ENCODE data around the gene UNKL.

DNA sequence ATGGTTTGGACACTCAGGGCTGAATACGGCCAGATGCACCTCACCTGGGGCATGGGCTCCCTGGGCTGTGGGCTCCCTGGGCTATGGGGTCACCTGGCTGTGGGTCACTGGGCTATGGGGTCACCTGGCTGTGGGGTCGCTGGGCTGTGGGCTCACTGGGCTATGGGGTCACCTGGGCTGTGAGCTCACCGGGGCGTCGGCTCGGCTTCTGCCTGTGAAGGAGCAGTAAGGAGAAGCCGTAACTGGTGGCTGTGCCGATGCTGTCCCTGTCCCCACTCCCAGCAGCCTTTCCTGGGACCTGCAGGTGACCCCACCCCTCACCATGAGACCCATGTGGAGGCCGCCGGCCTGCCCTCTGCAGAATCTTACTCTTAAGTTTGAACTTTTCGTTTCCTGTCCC lies 14.5 kb upstream of the UNKL start:
- TF ChIP-seq, protein P1, sequence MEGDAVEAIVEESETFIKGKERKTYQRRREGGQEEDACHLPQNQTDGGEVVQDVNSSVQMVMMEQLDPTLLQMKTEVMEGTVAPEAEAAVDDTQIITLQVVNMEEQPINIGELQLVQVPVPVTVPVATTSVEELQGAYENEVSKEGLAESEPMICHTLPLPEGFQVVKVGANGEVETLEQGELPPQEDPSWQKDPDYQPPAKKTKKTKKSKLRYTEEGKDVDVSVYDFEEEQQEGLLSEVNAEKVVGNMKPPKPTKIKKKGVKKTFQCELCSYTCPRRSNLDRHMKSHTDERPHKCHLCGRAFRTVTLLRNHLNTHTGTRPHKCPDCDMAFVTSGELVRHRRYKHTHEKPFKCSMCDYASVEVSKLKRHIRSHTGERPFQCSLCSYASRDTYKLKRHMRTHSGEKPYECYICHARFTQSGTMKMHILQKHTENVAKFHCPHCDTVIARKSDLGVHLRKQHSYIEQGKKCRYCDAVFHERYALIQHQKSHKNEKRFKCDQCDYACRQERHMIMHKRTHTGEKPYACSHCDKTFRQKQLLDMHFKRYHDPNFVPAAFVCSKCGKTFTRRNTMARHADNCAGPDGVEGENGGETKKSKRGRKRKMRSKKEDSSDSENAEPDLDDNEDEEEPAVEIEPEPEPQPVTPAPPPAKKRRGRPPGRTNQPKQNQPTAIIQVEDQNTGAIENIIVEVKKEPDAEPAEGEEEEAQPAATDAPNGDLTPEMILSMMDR (tag by site-specific recombination; IDR thresholded peaks at IDR 0.05): no peak
- TF ChIP-seq PBX3 (CRISPR knock-in tag; IDR thresholded peaks at IDR 0.05): no peak
